Measurements from ENCODE around the gene CCDC73. TPM values are rescaled to one million over a fixed set of nuclear protein-coding genes. Genes with fewer than 3 reads are reported as not detected.

CCDC73 gene
- total RNA-seq, 1 donor from 2014 or later = not detected

DNA sequence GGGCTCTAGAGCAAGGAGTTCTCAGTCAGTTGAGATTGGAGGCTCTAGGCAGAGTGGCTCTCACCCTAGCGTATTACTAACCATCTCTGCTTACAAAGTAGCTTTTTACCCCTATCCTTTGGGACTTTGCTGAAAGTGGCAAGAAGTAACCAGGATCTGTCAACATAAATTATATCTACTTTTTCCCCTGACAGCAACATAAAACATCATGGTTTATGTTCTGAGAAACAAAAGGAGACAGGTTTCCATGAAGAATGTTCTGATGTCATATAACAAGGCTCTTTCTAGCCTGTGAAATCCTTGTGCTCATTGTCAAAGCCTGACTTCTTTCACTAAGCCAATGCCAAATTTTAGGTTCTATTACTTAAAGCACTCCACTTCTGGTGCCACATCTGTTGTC is 218.0 kb downstream of the CCDC73 start:
- no peak overlapping the region for H3K4me3 Mint-ChIP-seq (ENCODE audit: unreplicated experiment)
- H3K27me3 Mint-ChIP-seq (ENCODE audit: unreplicated experiment) = peaks cover 3% of the 10 kb centered on the region
- H3K36me3 Mint-ChIP-seq (ENCODE audit: unreplicated experiment) = no peaks in the 10 kb centered on the region
- H3K9me3 Mint-ChIP-seq (ENCODE audit: unreplicated experiment) = peaks cover 2% of the 10 kb centered on the region
- TF ChIP-seq, protein P1, sequence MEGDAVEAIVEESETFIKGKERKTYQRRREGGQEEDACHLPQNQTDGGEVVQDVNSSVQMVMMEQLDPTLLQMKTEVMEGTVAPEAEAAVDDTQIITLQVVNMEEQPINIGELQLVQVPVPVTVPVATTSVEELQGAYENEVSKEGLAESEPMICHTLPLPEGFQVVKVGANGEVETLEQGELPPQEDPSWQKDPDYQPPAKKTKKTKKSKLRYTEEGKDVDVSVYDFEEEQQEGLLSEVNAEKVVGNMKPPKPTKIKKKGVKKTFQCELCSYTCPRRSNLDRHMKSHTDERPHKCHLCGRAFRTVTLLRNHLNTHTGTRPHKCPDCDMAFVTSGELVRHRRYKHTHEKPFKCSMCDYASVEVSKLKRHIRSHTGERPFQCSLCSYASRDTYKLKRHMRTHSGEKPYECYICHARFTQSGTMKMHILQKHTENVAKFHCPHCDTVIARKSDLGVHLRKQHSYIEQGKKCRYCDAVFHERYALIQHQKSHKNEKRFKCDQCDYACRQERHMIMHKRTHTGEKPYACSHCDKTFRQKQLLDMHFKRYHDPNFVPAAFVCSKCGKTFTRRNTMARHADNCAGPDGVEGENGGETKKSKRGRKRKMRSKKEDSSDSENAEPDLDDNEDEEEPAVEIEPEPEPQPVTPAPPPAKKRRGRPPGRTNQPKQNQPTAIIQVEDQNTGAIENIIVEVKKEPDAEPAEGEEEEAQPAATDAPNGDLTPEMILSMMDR (IDR thresholded peaks at IDR 0.05; ENCODE audit: partially characterized antibody, unreplicated experiment) = no peak
- no peaks in the 10 kb centered on the region for H3K4me1 Mint-ChIP-seq (ENCODE audit: low read depth, unreplicated experiment)
- no peak overlapping the region for H3K27ac Mint-ChIP-seq (ENCODE audit: unreplicated experiment)
- DNase-seq = no peak

DNA sequence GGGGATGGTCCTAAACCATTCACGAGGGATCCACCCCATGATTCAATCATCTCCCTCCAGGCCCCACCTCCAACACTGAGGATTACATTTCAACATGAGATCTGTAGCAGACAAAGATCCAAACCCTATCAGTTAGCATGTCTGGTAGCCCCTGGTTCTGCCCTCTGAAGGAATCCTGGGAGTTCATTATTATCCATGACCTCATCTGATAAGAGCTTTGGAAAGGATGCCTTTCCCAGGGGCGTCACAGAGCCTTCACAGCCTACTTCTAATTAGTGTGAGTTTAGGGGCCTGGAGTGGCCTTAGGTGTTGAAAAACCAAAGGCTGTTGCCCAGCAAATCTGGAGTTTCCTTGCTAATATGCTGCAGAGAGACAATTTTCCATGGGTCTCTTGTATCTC is 219.4 kb downstream of the CCDC73 start:
- Mint-ChIP-seq H3K36me3 (ENCODE audit: unreplicated experiment) (no peaks in the 10 kb centered on the region), H3K9me3 (ENCODE audit: unreplicated experiment) (peaks cover 2% of the 10 kb centered on the region), H3K27ac (ENCODE audit: unreplicated experiment) (no peak overlapping the region), H3K27me3 (ENCODE audit: unreplicated experiment) (peaks cover 3% of the 10 kb centered on the region), H3K4me1 (ENCODE audit: low read depth, unreplicated experiment) (no peaks in the 10 kb centered on the region), H3K4me3 (ENCODE audit: unreplicated experiment) (no peak overlapping the region)
- TF ChIP-seq, protein P1 (IDR thresholded peaks at IDR 0.05; ENCODE audit: partially characterized antibody, unreplicated experiment) = no peak
- DNase-seq = no peak

DNA sequence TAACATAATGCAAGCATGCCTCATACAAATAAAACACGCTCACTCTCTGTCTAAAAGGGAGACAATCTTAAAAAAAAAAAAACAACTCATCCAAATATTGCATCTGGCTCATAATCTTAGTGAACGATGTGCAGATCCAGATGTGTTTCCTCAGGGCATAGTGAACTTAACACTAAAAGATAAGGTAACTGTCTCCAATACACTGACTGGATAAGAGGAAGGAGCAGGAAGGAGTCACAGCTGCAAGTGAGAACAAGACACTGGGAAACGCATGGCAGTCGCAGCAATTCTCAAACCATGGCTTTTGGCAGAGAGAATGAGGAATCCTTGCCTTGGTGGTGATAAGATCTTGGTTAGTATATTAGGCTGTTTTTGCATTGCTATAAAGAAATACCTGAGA is 220.0 kb downstream of the CCDC73 start:
- TF ChIP-seq, protein P1 (IDR thresholded peaks at IDR 0.05; ENCODE audit: partially characterized antibody, unreplicated experiment) = no peak
- H3K9me3 Mint-ChIP-seq (ENCODE audit: unreplicated experiment) = peaks cover 2% of the 10 kb centered on the region
- no peaks in the 10 kb centered on the region for H3K4me1 Mint-ChIP-seq (ENCODE audit: low read depth, unreplicated experiment)
- no peak overlapping the region for H3K27ac Mint-ChIP-seq (ENCODE audit: unreplicated experiment)
- peaks cover 3% of the 10 kb centered on the region for H3K27me3 Mint-ChIP-seq (ENCODE audit: unreplicated experiment)
- no peak overlapping the region for H3K4me3 Mint-ChIP-seq (ENCODE audit: unreplicated experiment)
- no peak for DNase-seq
- no peaks in the 10 kb centered on the region for H3K36me3 Mint-ChIP-seq (ENCODE audit: unreplicated experiment)

DNA sequence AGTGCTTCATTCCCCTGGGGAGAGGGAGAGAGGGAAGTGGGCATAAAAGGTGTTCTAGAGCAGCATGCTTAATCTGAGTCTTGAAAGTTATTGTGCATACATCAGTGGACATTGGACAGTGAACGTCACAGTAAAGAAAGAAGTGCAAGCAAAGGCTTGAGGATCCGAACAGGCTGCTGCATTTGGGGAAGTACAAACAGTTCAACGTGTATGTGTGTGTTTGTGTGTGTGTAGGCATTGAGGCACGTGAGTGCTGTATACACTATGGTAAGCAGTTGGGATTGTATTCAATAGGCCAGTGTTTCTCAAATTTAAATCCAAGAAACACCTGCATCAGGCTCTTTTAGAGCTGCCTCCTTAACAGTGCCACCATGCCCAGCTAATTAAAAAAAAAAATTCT is 221.2 kb downstream of the CCDC73 start:
- Mint-ChIP-seq H3K27me3 (ENCODE audit: unreplicated experiment) (peaks cover 3% of the 10 kb centered on the region), H3K4me1 (ENCODE audit: low read depth, unreplicated experiment) (no peaks in the 10 kb centered on the region), H3K36me3 (ENCODE audit: unreplicated experiment) (no peaks in the 10 kb centered on the region), H3K4me3 (ENCODE audit: unreplicated experiment) (no peak overlapping the region), H3K27ac (ENCODE audit: unreplicated experiment) (no peak overlapping the region), H3K9me3 (ENCODE audit: unreplicated experiment) (peaks cover 2% of the 10 kb centered on the region)
- TF ChIP-seq, protein P1 (IDR thresholded peaks at IDR 0.05; ENCODE audit: partially characterized antibody, unreplicated experiment) = no peak
- no peak for DNase-seq

DNA sequence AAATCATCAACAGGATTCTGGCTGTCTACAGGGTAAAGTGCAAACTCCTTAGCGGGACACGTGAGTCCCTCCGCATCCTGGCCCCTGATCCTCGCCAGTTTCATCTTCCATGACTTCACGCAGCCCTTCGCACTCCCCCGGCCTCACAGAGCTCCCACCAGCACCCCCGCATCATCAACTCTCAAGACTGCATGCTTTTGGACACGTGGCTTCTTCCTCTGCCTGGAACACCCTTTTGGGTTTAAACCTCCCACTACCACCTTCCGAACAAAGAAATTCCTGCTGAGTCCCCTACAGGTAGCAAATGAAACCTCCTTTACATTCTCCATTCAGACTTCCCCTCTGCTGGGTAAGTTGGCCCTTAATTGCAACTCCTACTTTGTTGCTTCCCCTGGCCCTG is 223.4 kb downstream of the CCDC73 start:
- Mint-ChIP-seq H3K36me3 (ENCODE audit: unreplicated experiment) (no peaks in the 10 kb centered on the region), H3K27me3 (ENCODE audit: unreplicated experiment) (peaks cover 3% of the 10 kb centered on the region), H3K4me3 (ENCODE audit: unreplicated experiment) (no peak overlapping the region), H3K9me3 (ENCODE audit: unreplicated experiment) (peaks cover 2% of the 10 kb centered on the region), H3K4me1 (ENCODE audit: low read depth, unreplicated experiment) (no peaks in the 10 kb centered on the region), H3K27ac (ENCODE audit: unreplicated experiment) (no peak overlapping the region)
- no peak for DNase-seq
- TF ChIP-seq, protein P1 (IDR thresholded peaks at IDR 0.05; ENCODE audit: partially characterized antibody, unreplicated experiment) = no peak
